ENCODE measurements around the gene GAPDHS.

DNA sequence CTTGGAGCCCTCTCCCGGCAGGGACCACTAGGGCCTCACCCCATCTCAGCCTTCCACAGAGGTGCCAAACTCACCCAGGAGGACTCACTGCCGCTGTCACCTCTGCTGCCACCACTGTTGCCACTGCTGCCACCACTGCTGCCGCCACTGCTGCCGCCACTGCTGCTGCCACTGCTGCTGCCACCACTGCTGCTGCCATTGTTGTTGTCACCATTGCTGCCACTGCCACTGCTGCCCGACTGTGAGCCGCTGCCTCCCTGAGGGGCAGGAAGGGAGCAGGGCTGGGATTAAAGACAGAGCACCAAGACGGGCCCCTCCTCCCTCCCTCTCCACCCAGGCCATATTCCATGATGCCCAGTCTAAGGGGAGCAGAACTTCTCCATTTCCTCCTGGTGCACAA lies 21.9 kb upstream of the GAPDHS start:
- no peak for TF ChIP-seq GATA2 (IDR thresholded peaks at IDR 0.05; ENCODE audit: low read depth, low read length)
- no peak for TF ChIP-seq GATA3 (IDR thresholded peaks at IDR 0.05; ENCODE audit: low read depth, low read length)

Measured in SH-SY5Y (cell line).